HEK293 (cell line): Measurements from ENCODE around the gene MED8.

Experiments
- CTCF ChIA-PET: fragments of 350-600 bp; formaldehyde crosslinking; extraction: SDS; loops from one replicate; lab custom pipeline; 2021; ENCODE audit warnings: antibody characterized with exemption; lab: Yijun Ruan, JAX
- POLR2A ChIA-PET: fragments of 300-600 bp; formaldehyde crosslinking; extraction: SDS; loops from one replicate; lab custom pipeline; 2020; ENCODE audit warnings: antibody characterized with exemption, inconsistent platforms; lab: Yijun Ruan, JAX
- H3K27ac ChIP-seq: fragments of 200-500 bp; sonication (Bioruptor generic); 2 replicates; pipeline ENCODE4 v1.5.1; 2014; ENCODE audit warnings: low read depth, low read length, control low read depth, inconsistent platforms; ENCODE audit errors: extremely low read depth
- H3K36me3 ChIP-seq, 2 experiments: fragments of 200-500 bp in 1 of 2; sonication (Bioruptor generic) in 1 of 2; 1 replicate in 1 of 2; 2 replicates in 1 of 2; pipeline ENCODE4 v1.5.1; 2014 to 2017; ENCODE audit warnings: inconsistent platforms in 2 of 2, low read length in 2 of 2; ENCODE audit not compliant: control insufficient read depth in 2 of 2, insufficient read depth in 1 of 2
- H3K4me1 ChIP-seq: fragments of 200-500 bp; sonication (Bioruptor generic); 2 replicates; pipeline ENCODE4 v1.5.1; 2014; ENCODE audit warnings: mild to moderate bottlenecking, low read length, inconsistent platforms; ENCODE audit not compliant: control insufficient read depth, insufficient read depth
- H3K4me3 ChIP-seq: 2 replicates; pipeline ENCODE4 v1.5.1; 2011; ENCODE audit warnings: low read depth, mild to moderate bottlenecking, control low read depth, low read length, moderate library complexity
- H3K9me3 ChIP-seq: fragments of 200-500 bp; sonication (Bioruptor generic); 2 replicates; pipeline ENCODE4 v1.5.1; 2014; ENCODE audit warnings: low read depth, low read length, inconsistent platforms; ENCODE audit not compliant: control insufficient read depth, insufficient read depth
- KLF7 ChIP-seq: fragments of 450-650 bp; formaldehyde crosslinking; IDR thresholded peaks from 2 replicates; pipeline ENCODE4 v1.5.1; 2016; ENCODE audit warnings: missing biosample characterization, missing genetic modification characterization, borderline replicate concordance
- PRDM1 ChIP-seq: fragments of 450-650 bp; formaldehyde crosslinking; IDR thresholded peaks from 2 replicates; pipeline ENCODE4; 2016; ENCODE audit warnings: missing biosample characterization, missing genetic modification characterization
- ZBTB6 ChIP-seq: fragments of 450-650 bp; formaldehyde crosslinking; IDR thresholded peaks from 2 replicates; pipeline ENCODE4 v1.5.1; 2017; ENCODE audit warnings: missing biosample characterization, missing genetic modification characterization
- ZFHX2 ChIP-seq: fragments of 450-650 bp; formaldehyde crosslinking; conservative IDR thresholded peaks from 2 replicates; pipeline ENCODE4 v1.5.1; 2016; ENCODE audit warnings: missing biosample characterization, missing genetic modification characterization
- ZNF175 ChIP-seq: fragments of 450-650 bp; formaldehyde crosslinking; IDR thresholded peaks from 2 replicates; pipeline ENCODE4 v1.5.1; 2016; ENCODE audit warnings: missing biosample characterization, missing genetic modification characterization
- ZNF280C ChIP-seq: fragments of 450-650 bp; formaldehyde crosslinking; IDR thresholded peaks from 2 replicates; pipeline ENCODE4 v1.5.1; 2016; ENCODE audit warnings: missing biosample characterization, missing genetic modification characterization
- ZNF37A ChIP-seq: fragments of 450-650 bp; IDR thresholded peaks from 2 replicates; pipeline ENCODE4 v1.5.1; 2018; ENCODE audit warnings: missing biosample characterization, missing genetic modification characterization
- ZNF473 ChIP-seq: fragments of 450-650 bp; formaldehyde crosslinking; IDR thresholded peaks from 2 replicates; pipeline ENCODE4 v1.5.1; 2017; ENCODE audit warnings: missing biosample characterization, missing genetic modification characterization
- ZNF664 ChIP-seq: fragments of 450-650 bp; formaldehyde crosslinking; IDR thresholded peaks from 2 replicates; pipeline ENCODE4 v1.5.1; 2016; ENCODE audit warnings: missing biosample characterization, missing genetic modification characterization
- ZNF670 ChIP-seq: fragments of 450-650 bp; formaldehyde crosslinking; IDR thresholded peaks from 2 replicates; pipeline ENCODE4 v1.5.1; 2016; ENCODE audit warnings: missing biosample characterization, missing genetic modification characterization, low read depth
- ZNF747 ChIP-seq: fragments of 450-650 bp; formaldehyde crosslinking; IDR thresholded peaks from 2 replicates; pipeline ENCODE4 v1.5.1; 2016; ENCODE audit warnings: missing biosample characterization, missing genetic modification characterization
- ZNF830 ChIP-seq: fragments of 450-650 bp; IDR thresholded peaks from 2 replicates; pipeline ENCODE4 v1.5.0; 2018; ENCODE audit warnings: missing biosample characterization, missing genetic modification characterization, low read depth, mild to moderate bottlenecking, moderate library complexity
- TF ChIP-seq, protein P1 (sequence below): fragments of 450-650 bp; formaldehyde crosslinking; conservative IDR thresholded peaks from 2 replicates; pipeline ENCODE4 v1.5.1; 2016; ENCODE audit warnings: low read depth, missing biosample characterization, missing genetic modification characterization
- TF ChIP-seq, protein P2 (sequence below): fragments of 450-650 bp; formaldehyde crosslinking; IDR thresholded peaks from 2 replicates; pipeline ENCODE4 v1.5.1; 2016; ENCODE audit warnings: missing biosample characterization, missing genetic modification characterization
- TF ChIP-seq, protein P3 (sequence below): fragments of 450-650 bp; formaldehyde crosslinking; IDR thresholded peaks from 2 replicates; pipeline ENCODE4 v1.5.1; 2017; ENCODE audit warnings: missing biosample characterization, mild to moderate bottlenecking, missing genetic modification characterization, moderate library complexity

MED8 gene

DNA sequence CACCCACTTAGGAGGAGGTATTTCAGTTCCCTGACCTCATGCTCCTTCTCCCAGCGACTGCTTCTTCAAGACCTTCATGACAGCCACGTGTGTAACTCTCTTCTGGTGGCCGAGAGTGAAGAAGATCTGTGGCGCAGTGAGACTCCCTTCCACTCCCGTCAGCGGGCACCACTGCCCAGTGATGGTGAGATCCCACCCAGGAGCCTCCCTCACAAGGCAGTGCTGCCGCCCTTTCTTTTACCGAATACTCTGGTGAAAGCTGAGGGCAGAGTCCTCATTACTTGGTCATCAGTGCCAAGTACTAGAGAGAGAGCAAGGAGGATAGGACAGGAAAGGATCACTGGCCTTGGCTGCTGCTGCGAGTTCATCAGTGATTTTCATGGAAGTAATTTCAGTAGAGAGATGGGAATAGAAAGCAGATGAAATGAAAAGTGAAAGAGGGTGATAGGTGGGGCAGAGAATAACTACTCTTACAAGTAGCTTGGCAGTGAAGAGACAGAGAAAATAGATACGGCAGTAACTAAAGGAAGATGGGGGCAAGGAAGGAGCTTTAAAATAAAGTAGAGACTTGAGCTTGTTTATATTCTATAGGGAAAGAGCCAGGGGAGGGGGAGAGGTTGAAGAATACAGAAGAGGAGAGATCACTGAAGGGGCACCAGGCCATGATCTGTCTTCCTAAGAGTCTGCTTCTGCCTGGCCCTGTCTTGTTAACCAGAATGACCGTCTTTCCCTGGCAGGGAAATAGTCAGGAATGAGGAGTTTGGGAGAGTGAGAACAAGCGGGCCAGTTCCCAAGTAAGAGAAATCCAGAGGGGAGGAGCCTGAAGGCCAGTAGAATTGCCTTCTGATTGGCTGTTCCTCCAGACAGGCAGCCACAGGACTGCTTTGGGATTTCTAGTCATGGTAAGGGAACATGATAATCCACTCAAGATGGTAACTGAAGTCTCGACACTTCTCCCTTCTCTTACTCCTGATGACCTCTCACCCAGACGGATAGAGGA is 45.8 kb upstream of the MED8 start:
- no peak overlapping the region for H3K4me3 ChIP-seq
- peaks cover 3 to 100% of the 10 kb centered on the region in 2 experiments; a peak in 2 of 3 replicates for H3K36me3 ChIP-seq
- H3K4me1 ChIP-seq, result no peaks in the 10 kb centered on the region
- H3K9me3 ChIP-seq, result no peaks in the 10 kb centered on the region
- TF ChIP-seq PRDM1 (tag by site-specific recombination), result peak; percentile 52; the same call in 1 of the 2 replicates
- no peak for TF ChIP-seq ZNF473 (tag by site-specific recombination)
- H3K27ac ChIP-seq, result no peak overlapping the region
- ChIA-PET CTCF (no interaction called here), POLR2A (interaction anchor here (0.6 kb wide), 1 partner anchor 142 kb away, joined by 5 read pairs; no protein-coding TSS in a partner anchor)

- TF ChIP-seq ZNF664, result no peak
- no peak for TF ChIP-seq ZNF830 (tag by site-specific recombination)
- TF ChIP-seq ZBTB6, result no peak
- no peak for TF ChIP-seq ZNF670 (tag by site-specific recombination)
- no peak for TF ChIP-seq KLF7 (tag by site-specific recombination)
- CTCF ChIA-PET, result interaction anchor here (0.6 kb wide), 1 partner anchor 39 kb away, joined by 3 read pairs; no protein-coding TSS in a partner anchor
Measured at GRCh38 chr1:43434256-43434655, 44.7 kb upstream of the MED8 start.

DNA sequence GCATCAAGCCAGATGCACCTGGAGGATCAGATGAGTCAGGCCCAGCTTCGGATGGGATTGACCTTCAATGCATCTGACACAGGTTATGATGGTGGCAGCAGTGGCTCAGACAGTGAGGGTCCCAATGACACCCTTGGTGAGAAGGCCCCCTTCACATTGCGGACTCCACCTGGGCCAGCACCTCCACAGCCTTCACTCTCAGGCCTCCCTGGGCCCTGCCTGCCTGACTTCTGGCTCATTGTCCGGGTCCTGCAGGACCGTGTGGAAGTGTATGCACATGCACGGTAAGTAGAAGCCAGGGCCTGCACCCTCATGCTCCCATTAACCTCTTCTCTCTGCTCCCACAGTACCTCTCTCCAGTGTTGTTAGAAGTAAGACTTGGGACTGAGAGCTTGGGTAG is 43.3 kb upstream of the MED8 start:
- no peak overlapping the region for H3K4me3 ChIP-seq
- H3K27ac ChIP-seq, result no peak overlapping the region
- POLR2A ChIA-PET, result no interaction called here
- no peaks in the 10 kb centered on the region for H3K4me1 ChIP-seq
- CTCF ChIA-PET, result interaction anchor here (0.6 kb wide), 1 partner anchor 649 kb away, joined by 4 read pairs; no protein-coding TSS in a partner anchor
- peaks cover 9 to 100% of the 10 kb centered on the region in 2 experiments for H3K36me3 ChIP-seq
- no peaks in the 10 kb centered on the region for H3K9me3 ChIP-seq
- no peak for TF ChIP-seq ZNF175
- TF ChIP-seq, protein P1, sequence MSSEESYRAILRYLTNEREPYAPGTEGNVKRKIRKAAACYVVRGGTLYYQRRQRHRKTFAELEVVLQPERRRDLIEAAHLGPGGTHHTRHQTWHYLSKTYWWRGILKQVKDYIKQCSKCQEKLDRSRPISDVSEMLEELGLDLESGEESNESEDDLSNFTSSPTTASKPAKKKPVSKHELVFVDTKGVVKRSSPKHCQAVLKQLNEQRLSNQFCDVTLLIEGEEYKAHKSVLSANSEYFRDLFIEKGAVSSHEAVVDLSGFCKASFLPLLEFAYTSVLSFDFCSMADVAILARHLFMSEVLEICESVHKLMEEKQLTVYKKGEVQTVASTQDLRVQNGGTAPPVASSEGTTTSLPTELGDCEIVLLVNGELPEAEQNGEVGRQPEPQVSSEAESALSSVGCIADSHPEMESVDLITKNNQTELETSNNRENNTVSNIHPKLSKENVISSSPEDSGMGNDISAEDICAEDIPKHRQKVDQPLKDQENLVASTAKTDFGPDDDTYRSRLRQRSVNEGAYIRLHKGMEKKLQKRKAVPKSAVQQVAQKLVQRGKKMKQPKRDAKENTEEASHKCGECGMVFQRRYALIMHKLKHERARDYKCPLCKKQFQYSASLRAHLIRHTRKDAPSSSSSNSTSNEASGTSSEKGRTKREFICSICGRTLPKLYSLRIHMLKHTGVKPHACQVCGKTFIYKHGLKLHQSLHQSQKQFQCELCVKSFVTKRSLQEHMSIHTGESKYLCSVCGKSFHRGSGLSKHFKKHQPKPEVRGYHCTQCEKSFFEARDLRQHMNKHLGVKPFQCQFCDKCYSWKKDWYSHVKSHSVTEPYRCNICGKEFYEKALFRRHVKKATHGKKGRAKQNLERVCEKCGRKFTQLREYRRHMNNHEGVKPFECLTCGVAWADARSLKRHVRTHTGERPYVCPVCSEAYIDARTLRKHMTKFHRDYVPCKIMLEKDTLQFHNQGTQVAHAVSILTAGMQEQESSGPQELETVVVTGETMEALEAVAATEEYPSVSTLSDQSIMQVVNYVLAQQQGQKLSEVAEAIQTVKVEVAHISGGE (tag by site-specific recombination), result no peak
- TF ChIP-seq ZNF37A, result no peak
- TF ChIP-seq ZNF747 (tag by site-specific recombination), result no peak
- no peak for TF ChIP-seq ZNF280C (tag by site-specific recombination)
- TF ChIP-seq ZFHX2 (tag by site-specific recombination), result no peak
- TF ChIP-seq, protein P2, sequence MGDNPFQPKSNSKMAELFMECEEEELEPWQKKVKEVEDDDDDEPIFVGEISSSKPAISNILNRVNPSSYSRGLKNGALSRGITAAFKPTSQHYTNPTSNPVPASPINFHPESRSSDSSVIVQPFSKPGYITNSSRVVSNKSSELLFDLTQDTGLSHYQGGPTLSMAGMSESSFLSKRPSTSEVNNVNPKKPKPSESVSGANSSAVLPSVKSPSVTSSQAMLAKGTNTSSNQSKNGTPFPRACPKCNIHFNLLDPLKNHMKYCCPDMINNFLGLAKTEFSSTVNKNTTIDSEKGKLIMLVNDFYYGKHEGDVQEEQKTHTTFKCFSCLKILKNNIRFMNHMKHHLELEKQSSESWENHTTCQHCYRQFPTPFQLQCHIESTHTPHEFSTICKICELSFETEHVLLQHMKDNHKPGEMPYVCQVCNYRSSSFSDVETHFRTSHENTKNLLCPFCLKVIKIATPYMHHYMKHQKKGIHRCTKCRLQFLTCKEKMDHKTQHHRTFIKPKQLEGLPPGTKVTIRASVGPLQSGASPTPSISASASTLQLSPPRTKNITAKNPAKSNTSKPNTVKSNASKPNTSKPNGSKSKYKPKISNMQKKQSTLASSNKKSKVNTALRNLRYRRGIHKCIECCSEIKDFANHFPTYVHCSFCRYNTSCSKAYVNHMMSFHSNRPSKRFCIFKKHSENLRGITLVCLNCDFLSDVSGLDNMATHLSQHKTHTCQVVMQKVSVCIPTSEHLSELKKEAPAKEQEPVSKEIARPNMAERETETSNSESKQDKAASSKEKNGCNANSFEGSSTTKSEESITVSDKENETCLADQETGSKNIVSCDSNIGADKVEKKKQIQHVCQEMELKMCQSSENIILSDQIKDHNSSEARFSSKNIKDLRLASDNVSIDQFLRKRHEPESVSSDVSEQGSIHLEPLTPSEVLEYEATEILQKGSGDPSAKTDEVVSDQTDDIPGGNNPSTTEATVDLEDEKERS, result no peak
- TF ChIP-seq, protein P3, sequence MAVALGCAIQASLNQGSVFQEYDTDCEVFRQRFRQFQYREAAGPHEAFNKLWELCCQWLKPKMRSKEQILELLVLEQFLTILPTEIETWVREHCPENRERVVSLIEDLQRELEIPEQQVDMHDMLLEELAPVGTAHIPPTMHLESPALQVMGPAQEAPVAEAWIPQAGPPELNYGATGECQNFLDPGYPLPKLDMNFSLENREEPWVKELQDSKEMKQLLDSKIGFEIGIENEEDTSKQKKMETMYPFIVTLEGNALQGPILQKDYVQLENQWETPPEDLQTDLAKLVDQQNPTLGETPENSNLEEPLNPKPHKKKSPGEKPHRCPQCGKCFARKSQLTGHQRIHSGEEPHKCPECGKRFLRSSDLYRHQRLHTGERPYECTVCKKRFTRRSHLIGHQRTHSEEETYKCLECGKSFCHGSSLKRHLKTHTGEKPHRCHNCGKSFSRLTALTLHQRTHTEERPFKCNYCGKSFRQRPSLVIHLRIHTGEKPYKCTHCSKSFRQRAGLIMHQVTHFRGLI (tag by site-specific recombination), result no peak

More at GRCh38 chr1:43434256-43434655, 44.7 kb upstream of the MED8 start:
- Histone ChIP-seq H3K27ac (no peak overlapping the region), H3K4me1 (no peaks in the 10 kb centered on the region), H3K36me3 (peaks cover 3 to 100% of the 10 kb centered on the region in 2 experiments), H3K9me3 (no peaks in the 10 kb centered on the region), H3K4me3 (no peak overlapping the region)
- POLR2A ChIA-PET, result no interaction called here
